H1 (cell line): Measurements from ENCODE around the gene SDHAF2. TPM values are rescaled to one million over a fixed set of nuclear protein-coding genes. Genes with fewer than 3 reads are reported as not detected.

Experiments
- BACH1 ChIP-seq: IDR thresholded peaks from 2 replicates; pipeline ENCODE4 v1.6.1; 2012; ENCODE audit warnings: low read length, improper control_type of control experiment
- CHD1 ChIP-seq: IDR thresholded peaks from 2 replicates; pipeline ENCODE4 v1.6.1; 2012; ENCODE audit warnings: low read depth, low read length, improper control_type of control experiment
- EZH2 ChIP-seq: fragments of 200-600 bp; sonication (generic); IDR thresholded peaks from 2 replicates; pipeline ENCODE4 v1.7.1; 2012; ENCODE audit warnings: low read depth, mild to moderate bottlenecking, moderate library complexity, low read length, inconsistent platforms; ENCODE audit not compliant: severe bottlenecking
- KDM5A ChIP-seq: fragments of 200-600 bp; IDR thresholded peaks from 2 replicates; pipeline ENCODE4 v1.7.1; 2012; ENCODE audit warnings: mild to moderate bottlenecking, low read length, inconsistent platforms, mixed read lengths
- MAX ChIP-seq: IDR thresholded peaks from 2 replicates; pipeline ENCODE4 v1.6.1; 2012; ENCODE audit warnings: inconsistent platforms
- NRF1 ChIP-seq: IDR thresholded peaks from 2 replicates; pipeline ENCODE4 v1.6.1; 2011; ENCODE audit warnings: mild to moderate bottlenecking, low read depth, low read length, improper control_type of control experiment
- POU5F1 ChIP-seq: IDR thresholded peaks from 2 replicates; pipeline ENCODE4 v1.6.1; 2011; ENCODE audit warnings: low read depth, mild to moderate bottlenecking, low read length, moderate library complexity
- RNF2 ChIP-seq: fragments of 200-900, 300-1000 bp; sonication (generic); IDR thresholded peaks from 2 replicates; pipeline ENCODE4 v1.7.1; 2016; ENCODE audit warnings: borderline replicate concordance, low read depth, mild to moderate bottlenecking, antibody characterized with exemption, low read length; ENCODE audit not compliant: poor library complexity, severe bottlenecking; ENCODE audit errors: missing control alignments
- SP1 ChIP-seq: IDR thresholded peaks from 2 replicates; pipeline ENCODE4 v1.6.1; 2011; ENCODE audit warnings: low read depth, low read length
- ZNF274 ChIP-seq: IDR thresholded peaks from 2 replicates; pipeline ENCODE4 v1.7.0; 2012; ENCODE audit warnings: low read length, borderline replicate concordance; ENCODE audit errors: extremely low read depth
- polyA plus RNA-seq, 7 experiments: library from polyadenylated mRNA; depleted of rRNA in 3 of 7; stranded (reverse) in 5 of 7; unstranded in 2 of 7; fragments of >200 nt in 5 of 7; fragments of 200-250 nt in 2 of 7; gene quantifications; 1 replicate in 5 of 7; 2 replicates in 1 of 7; 4 replicates in 1 of 7; pipeline versions ENCODE4 v1.2.1 to v1.2.3, GENCODE V29; 2011 to 2013; ENCODE audit warnings: missing spikeins in 2 of 7, mixed read lengths in 2 of 7
- total RNA-seq: library from RNA; stranded (reverse); fragmentation: NEBNext Ultra II Directional; extraction: Animal tissue kit (Norgen Biotek cat#: 25700); gene quantifications from 2 replicates; pipeline ENCODE4 v1.2.1, GENCODE V29; 2021

The SDHAF2 gene
- total and polyA plus RNA-seq, 2 of the 8 experiments (the other 6 are each of a cell fraction or from before 2014, with no cell fraction given): 41.0 to 114 TPM

- no peak for TF ChIP-seq POU5F1
- TF ChIP-seq CHD1: no peak
- no peak for TF ChIP-seq NRF1
- TF ChIP-seq MAX: no peak
- no peak for TF ChIP-seq BACH1
- TF ChIP-seq ZNF274: no peak
- TF ChIP-seq SP1: no peak
- no peak for TF ChIP-seq RNF2
- no peak for TF ChIP-seq KDM5A
- no peak for TF ChIP-seq EZH2
These were observed 50.5 kb downstream of the SDHAF2 start (continued) for GRCh38 chr11:61480261-61480993.
